Karpas-422 (cell line): Measurements from ENCODE around the gene RNF175. TPM values are rescaled to one million over a fixed set of nuclear protein-coding genes. Genes with fewer than 3 reads are reported as not detected.

ENCODE experiments used
- DNase-seq: peaks from one replicate; pipeline ENCODE4 v3.0.0-alpha.2; 2015
- H2AFZ ChIP-seq: fragments of 200-600 bp; sonication (generic); 2 replicates; pipeline ENCODE4 v1.6.1; 2014; ENCODE audit warnings: antibody characterized with exemption, low read length, mixed read lengths
- H3K27ac ChIP-seq: fragments of 200-600 bp; sonication (generic); 2 replicates; pipeline ENCODE4 v1.5.1; 2014; ENCODE audit warnings: mild to moderate bottlenecking, low read length, moderate library complexity
- H3K27me3 ChIP-seq: fragments of 200-600 bp; sonication (generic); 2 replicates; pipeline ENCODE4 v1.6.1; 2014; ENCODE audit warnings: low read length, mixed read lengths
- H3K36me3 ChIP-seq: fragments of 200-600 bp; sonication (generic); 2 replicates; pipeline ENCODE4 v1.6.1; 2014; ENCODE audit warnings: low read length, mixed read lengths; ENCODE audit not compliant: insufficient read depth
- H3K4me1 ChIP-seq: fragments of 200-600 bp; sonication (generic); 2 replicates; pipeline ENCODE4 v1.6.1; 2014; ENCODE audit warnings: mild to moderate bottlenecking, low read length, mixed read lengths
- H3K4me2 ChIP-seq: fragments of 200-600 bp; sonication (generic); 2 replicates; pipeline ENCODE4 v1.6.1; 2014; ENCODE audit warnings: low read length, low read depth, mild to moderate bottlenecking; ENCODE audit not compliant: poor library complexity, severe bottlenecking
- H3K4me3 ChIP-seq: fragments of 200-600 bp; sonication (generic); 2 replicates; pipeline ENCODE4 v1.5.1; 2014; ENCODE audit warnings: mild to moderate bottlenecking, antibody characterized with exemption, low read length, mixed read lengths
- H3K79me2 ChIP-seq: fragments of 200-600 bp; sonication (generic); 2 replicates; pipeline ENCODE4 v1.6.1; 2014; ENCODE audit warnings: mild to moderate bottlenecking, low read length, mixed read lengths
- H3K9ac ChIP-seq: fragments of 200-600 bp; sonication (generic); 2 replicates; pipeline ENCODE4 v1.6.0; 2014; ENCODE audit warnings: low read length
- H3K9me2 ChIP-seq: fragments of 200-600 bp; sonication (generic), shearing (Covaris generic); replicated peaks from 2 replicates; pipeline ENCODE4 v1.6.0; 2014; ENCODE audit warnings: mild to moderate bottlenecking, low read length, moderate library complexity; ENCODE audit not compliant: insufficient read depth
- H3K9me3 ChIP-seq: fragments of 300-700, 200-600 bp; sonication (generic); 2 replicates; pipeline ENCODE4 v1.6.1; 2014; ENCODE audit warnings: low read length, mixed read lengths
- H4K20me1 ChIP-seq: fragments of 200-600 bp; sonication (generic); 2 replicates; pipeline ENCODE4 v1.6.1; 2014; ENCODE audit warnings: mild to moderate bottlenecking, antibody characterized with exemption, low read length, low read depth; ENCODE audit not compliant: insufficient read depth
- total RNA-seq: library from RNA; depleted of rRNA; stranded (reverse); fragments of >200 nt; shearing (Covaris generic); gene quantifications from 2 replicates; pipeline ENCODE4 v1.2.3, GENCODE V29; 2014; ENCODE audit warnings: low replicate concordance

Gene RNF175
- total RNA-seq, 1 experiment from 2014 or later: 0.34 TPM

- no peaks in the 10 kb centered on the region for H4K20me1 ChIP-seq
- H3K36me3 ChIP-seq: no peaks in the 10 kb centered on the region
- no peak overlapping the region for H3K4me2 ChIP-seq
- H3K9ac ChIP-seq: no peak overlapping the region
- H3K79me2 ChIP-seq: no peaks in the 10 kb centered on the region
- DNase-seq: peak; percentile 49
- no peak overlapping the region for H3K27ac ChIP-seq
- no peaks in the 10 kb centered on the region for H3K9me3 ChIP-seq
- H3K27me3 ChIP-seq: no peaks in the 10 kb centered on the region; the same call in 1 of the 2 replicates
- H3K9me2 ChIP-seq: no peaks in the 10 kb centered on the region
- H3K4me1 ChIP-seq: peaks cover 11% of the 10 kb centered on the region
- no peak overlapping the region for H3K4me3 ChIP-seq
- H2AFZ ChIP-seq: no peak overlapping the region
These were observed 5.0 kb upstream of the RNF175 start for GRCh38 chr4:153764601-153765368.

- peak; percentile 66 for DNase-seq
- no peak overlapping the region for H3K9ac ChIP-seq
These were observed 3.6 kb upstream of the RNF175 start for GRCh38 chr4:153763404-153763803.

DNA sequence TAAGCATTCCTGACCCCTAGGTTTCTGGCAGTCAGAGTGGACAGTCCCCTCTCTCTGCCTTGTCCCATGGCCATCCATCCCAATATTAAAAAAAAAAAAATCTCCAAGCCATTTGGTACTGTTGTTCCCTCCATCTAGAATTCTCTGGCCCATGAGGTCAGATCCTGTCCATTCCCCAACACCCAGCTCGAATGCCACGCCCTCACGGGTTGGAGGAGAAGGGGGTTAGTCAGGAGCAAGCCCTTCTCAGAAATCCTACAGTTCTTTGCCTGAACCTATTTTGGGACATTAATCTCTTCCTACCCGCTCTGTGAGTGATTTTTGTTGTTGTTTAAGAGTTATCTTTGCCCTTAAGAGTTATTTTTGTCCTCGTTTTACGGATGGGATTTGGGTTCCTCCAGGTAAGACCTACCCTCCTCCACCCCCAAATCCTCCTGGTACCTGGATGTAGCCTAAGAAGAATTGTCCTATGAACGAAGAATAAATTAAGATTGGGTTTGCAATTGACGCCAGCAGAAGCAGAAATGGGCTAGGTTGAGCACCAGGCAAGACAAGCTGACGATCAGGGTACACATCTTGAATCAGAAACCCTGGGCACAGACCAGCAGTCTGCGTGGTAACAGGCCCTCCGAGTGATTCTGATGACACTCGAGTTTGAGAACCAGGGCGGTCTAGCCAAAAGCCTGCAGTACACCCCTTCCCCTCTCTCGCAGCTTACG is 977 bp downstream of the RNF175 start:
- H3K4me1 ChIP-seq: no peaks in the 10 kb centered on the region
- H3K27ac ChIP-seq: no peak overlapping the region
- H3K9me3 ChIP-seq: no peaks in the 10 kb centered on the region
- H3K4me2 ChIP-seq: no peak overlapping the region
- H3K79me2 ChIP-seq: no peaks in the 10 kb centered on the region
- no peaks in the 10 kb centered on the region for H3K27me3 ChIP-seq
- H4K20me1 ChIP-seq: no peaks in the 10 kb centered on the region
- no peaks in the 10 kb centered on the region for H3K36me3 ChIP-seq
- no peak overlapping the region for H3K4me3 ChIP-seq
- H2AFZ ChIP-seq: no peak overlapping the region
- H3K9ac ChIP-seq: no peak overlapping the region
- no peak for DNase-seq
- H3K9me2 ChIP-seq: no peaks in the 10 kb centered on the region

More at GRCh38 chr4:153763404-153763803, 3.6 kb upstream of the RNF175 start:
- H3K4me3 ChIP-seq: no peak overlapping the region
- peaks cover 11% of the 10 kb centered on the region for H3K4me1 ChIP-seq
- no peaks in the 10 kb centered on the region for H4K20me1 ChIP-seq
- H3K27ac ChIP-seq: no peak overlapping the region
- no peaks in the 10 kb centered on the region for H3K9me2 ChIP-seq
- H3K36me3 ChIP-seq: no peaks in the 10 kb centered on the region
- no peaks in the 10 kb centered on the region for H3K79me2 ChIP-seq
- H3K4me2 ChIP-seq: no peak overlapping the region
- H2AFZ ChIP-seq: no peak overlapping the region
- no peaks in the 10 kb centered on the region; the same call in 1 of the 2 replicates for H3K27me3 ChIP-seq
- H3K9me3 ChIP-seq: no peaks in the 10 kb centered on the region

GRCh38 chr4:153758136-153758535 is 1.7 kb downstream of the RNF175 start:
- Histone ChIP-seq H3K9me2 (no peaks in the 10 kb centered on the region), H3K4me1 (no peaks in the 10 kb centered on the region), H3K4me3 (no peak overlapping the region), H3K9me3 (no peaks in the 10 kb centered on the region), H3K36me3 (no peaks in the 10 kb centered on the region), H4K20me1 (no peaks in the 10 kb centered on the region), H3K27ac (no peak overlapping the region), H3K27me3 (no peaks in the 10 kb centered on the region), H2AFZ (no peak overlapping the region), H3K79me2 (no peaks in the 10 kb centered on the region), H3K9ac (no peak overlapping the region), H3K4me2 (no peak overlapping the region)
- DNase-seq: no peak

DNA sequence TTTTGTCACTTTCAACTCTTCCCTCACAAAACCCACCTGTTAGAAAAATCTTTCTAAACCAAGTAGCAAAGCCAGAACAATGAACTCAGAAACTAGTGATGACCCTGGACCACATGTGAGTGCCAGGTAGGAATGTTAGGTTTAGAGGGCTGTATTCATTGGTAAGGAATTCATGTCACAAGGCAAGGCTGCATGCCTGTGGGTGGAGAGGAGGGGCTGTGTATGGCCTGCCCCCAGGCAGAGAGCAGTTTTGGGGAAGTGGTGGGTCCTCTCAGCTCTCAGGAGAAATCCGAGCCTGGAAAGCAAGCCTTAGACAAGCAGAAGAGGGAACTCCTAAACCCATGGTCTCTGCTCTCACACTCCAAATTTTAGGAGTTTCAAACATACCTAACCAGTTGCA is 2.4 kb downstream of the RNF175 start:
- Histone ChIP-seq H3K4me2 (no peak overlapping the region), H3K27me3 (no peaks in the 10 kb centered on the region), H3K9me3 (no peaks in the 10 kb centered on the region), H3K79me2 (no peaks in the 10 kb centered on the region), H3K9ac (no peak overlapping the region), H3K4me1 (no peaks in the 10 kb centered on the region), H3K36me3 (no peaks in the 10 kb centered on the region), H3K4me3 (no peak overlapping the region), H2AFZ (no peak overlapping the region), H4K20me1 (no peaks in the 10 kb centered on the region), H3K9me2 (no peaks in the 10 kb centered on the region), H3K27ac (no peak overlapping the region)
- no peak for DNase-seq

- Histone ChIP-seq H3K4me2 (no peak overlapping the region), H3K4me1 (no peaks in the 10 kb centered on the region), H4K20me1 (no peaks in the 10 kb centered on the region), H3K27ac (no peak overlapping the region), H3K4me3 (no peak overlapping the region), H3K79me2 (no peaks in the 10 kb centered on the region), H3K27me3 (no peaks in the 10 kb centered on the region), H3K36me3 (no peaks in the 10 kb centered on the region), H3K9me3 (no peaks in the 10 kb centered on the region), H3K9ac (no peak overlapping the region), H3K9me2 (no peaks in the 10 kb centered on the region), H2AFZ (no peak overlapping the region; the same call in 1 of the 2 replicates)
- DNase-seq: no peak
These were observed 4.6 kb downstream of the RNF175 start for GRCh38 chr4:153755186-153755585.

DNA sequence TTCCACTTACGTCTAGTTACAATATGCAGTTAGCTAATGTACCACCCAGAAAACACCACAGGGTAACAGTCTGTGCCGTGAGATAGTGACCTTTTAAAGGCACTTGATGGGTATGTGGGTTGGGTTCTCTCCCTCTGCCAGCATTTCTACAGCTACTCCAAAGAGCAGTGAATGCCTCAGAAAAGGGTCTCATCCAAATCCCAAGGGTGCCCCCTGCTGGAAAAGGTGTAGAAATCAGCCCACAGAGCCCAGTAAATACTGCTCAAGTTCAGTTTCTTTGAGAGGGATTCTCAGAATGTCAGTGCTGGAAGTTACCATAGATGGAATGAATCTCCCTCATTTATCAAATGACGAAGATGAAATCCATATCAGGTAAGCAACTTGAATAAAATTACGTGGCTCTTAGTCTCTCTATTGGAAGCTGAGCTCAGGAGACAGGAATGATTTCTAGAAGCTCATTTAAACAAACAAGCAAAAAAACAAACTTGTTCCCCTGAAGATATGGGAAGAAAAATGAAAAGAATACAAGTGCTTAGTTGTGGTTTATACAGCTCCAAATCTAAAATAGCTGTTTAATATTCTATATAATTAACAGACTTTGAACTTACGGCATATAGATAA is 9.5 kb downstream of the RNF175 start:
- Histone ChIP-seq H3K79me2 (no peaks in the 10 kb centered on the region), H3K9me2 (no peaks in the 10 kb centered on the region), H4K20me1 (no peaks in the 10 kb centered on the region), H3K4me1 (no peaks in the 10 kb centered on the region), H3K9ac (no peak overlapping the region), H3K27me3 (no peaks in the 10 kb centered on the region), H3K4me2 (no peak overlapping the region), H3K27ac (no peak overlapping the region), H3K9me3 (no peaks in the 10 kb centered on the region), H3K36me3 (no peaks in the 10 kb centered on the region), H2AFZ (no peak overlapping the region), H3K4me3 (no peak overlapping the region)
- DNase-seq: peak; percentile 94

GRCh38 chr4:153748378-153748777 is 11.4 kb downstream of the RNF175 start:
- H4K20me1 ChIP-seq: no peaks in the 10 kb centered on the region
- H3K27me3 ChIP-seq: no peaks in the 10 kb centered on the region
- no peak for DNase-seq
- no peaks in the 10 kb centered on the region for H3K9me3 ChIP-seq
- H3K9ac ChIP-seq: no peak overlapping the region
- no peak overlapping the region for H3K4me2 ChIP-seq
- no peak overlapping the region for H2AFZ ChIP-seq
- no peak overlapping the region for H3K27ac ChIP-seq
- no peaks in the 10 kb centered on the region for H3K79me2 ChIP-seq
- no peaks in the 10 kb centered on the region for H3K4me1 ChIP-seq
- no peaks in the 10 kb centered on the region for H3K9me2 ChIP-seq
- no peaks in the 10 kb centered on the region for H3K36me3 ChIP-seq
- H3K4me3 ChIP-seq: no peak overlapping the region
